GM21526 (cell line): ENCODE measurements around the gene OR51S1.
"Not testable (repeated sequence)": the region's sequence is repeated elsewhere in the genome, so short reads cannot be mapped to it uniquely, and the experiment has no call there.

Experiments used
- ATAC-seq: cut with Tn5 transposase; IDR thresholded peaks from one replicate; pipeline ENCODE4 v1.9.1; 2021; ENCODE audit warnings: moderate library complexity; ENCODE audit not compliant: unreplicated experiment, low FRiP score

The OR51S1 gene

GRCh38 chr11:4848908-4849532, at the start of gene OR51S1:
Gene OR51S1 (minus strand): TSS chr11:4849208. CDS start chr11:4849208, 0 bp downstream.
- ATAC-seq = no peak

- ATAC-seq = no peak
Measured at GRCh38 chr11:4891996-4892640, 43.1 kb upstream of the OR51S1 start.

GRCh38 chr11:4890279-4890678, 41.3 kb upstream of the OR51S1 start:
- no peak for ATAC-seq

GRCh38 chr11:4887591-4887990, 38.6 kb upstream of the OR51S1 start:
- no peak for ATAC-seq

GRCh38 chr11:4886186-4886585, 37.2 kb upstream of the OR51S1 start:
- ATAC-seq = no peak

- no peak for ATAC-seq
Measured at GRCh38 chr11:4884361-4884760, 35.4 kb upstream of the OR51S1 start.

- no peak for ATAC-seq
Measured at GRCh38 chr11:4882543-4882942, 33.5 kb upstream of the OR51S1 start.

- ATAC-seq = no peak
Measured at GRCh38 chr11:4881860-4882500, 33.0 kb upstream of the OR51S1 start, which contains the start of gene OR51T1. Gene OR51T1 (plus strand): TSS chr11:4881900. CDS start chr11:4881900, 0 bp downstream.

GRCh38 chr11:4881188-4881587, 32.2 kb upstream of the OR51S1 start:
- ATAC-seq = no peak

- ATAC-seq = no peak
Measured at GRCh38 chr11:4865855-4866254, 16.8 kb upstream of the OR51S1 start.

GRCh38 chr11:4863876-4864275, 14.9 kb upstream of the OR51S1 start:
- no peak for ATAC-seq

- ATAC-seq = no peak
Measured at GRCh38 chr11:4862447-4863236, 13.6 kb upstream of the OR51S1 start.

- ATAC-seq = not testable (repeated sequence)
Measured at GRCh38 chr11:4854286-4854685, 5.3 kb upstream of the OR51S1 start.

- no peak for ATAC-seq
Measured at GRCh38 chr11:4851033-4851432, 2.0 kb upstream of the OR51S1 start.

- ATAC-seq = no peak
Measured at GRCh38 chr11:4839851-4840549, 9.0 kb downstream of the OR51S1 start.

GRCh38 chr11:4830909-4831308, 18.1 kb downstream of the OR51S1 start:
- ATAC-seq = no peak

- ATAC-seq = no peak
Measured at GRCh38 chr11:4830346-4830745, 18.7 kb downstream of the OR51S1 start.

- no peak for ATAC-seq
Measured at GRCh38 chr11:4826425-4826824, 22.6 kb downstream of the OR51S1 start.

- ATAC-seq = no peak
Measured at GRCh38 chr11:4825132-4825531, 23.9 kb downstream of the OR51S1 start.

- ATAC-seq = no peak
Measured at GRCh38 chr11:4821021-4821420, 28.0 kb downstream of the OR51S1 start, which contains the start of gene OR51F2. Gene OR51F2 (plus strand): TSS chr11:4821321. CDS start chr11:4821422, 101 bp downstream.
